NCI-H345 treated with DMSO at 0.1 percent for 48 hours (cell line): ENCODE data around the gene ZIM2.

ENCODE experiments used
- DNase-seq: peaks from one replicate; lab custom pipeline; 2025; ENCODE audit not compliant: unreplicated experiment; lab: John Stamatoyannopoulos, UW

ZIM2 gene

DNA sequence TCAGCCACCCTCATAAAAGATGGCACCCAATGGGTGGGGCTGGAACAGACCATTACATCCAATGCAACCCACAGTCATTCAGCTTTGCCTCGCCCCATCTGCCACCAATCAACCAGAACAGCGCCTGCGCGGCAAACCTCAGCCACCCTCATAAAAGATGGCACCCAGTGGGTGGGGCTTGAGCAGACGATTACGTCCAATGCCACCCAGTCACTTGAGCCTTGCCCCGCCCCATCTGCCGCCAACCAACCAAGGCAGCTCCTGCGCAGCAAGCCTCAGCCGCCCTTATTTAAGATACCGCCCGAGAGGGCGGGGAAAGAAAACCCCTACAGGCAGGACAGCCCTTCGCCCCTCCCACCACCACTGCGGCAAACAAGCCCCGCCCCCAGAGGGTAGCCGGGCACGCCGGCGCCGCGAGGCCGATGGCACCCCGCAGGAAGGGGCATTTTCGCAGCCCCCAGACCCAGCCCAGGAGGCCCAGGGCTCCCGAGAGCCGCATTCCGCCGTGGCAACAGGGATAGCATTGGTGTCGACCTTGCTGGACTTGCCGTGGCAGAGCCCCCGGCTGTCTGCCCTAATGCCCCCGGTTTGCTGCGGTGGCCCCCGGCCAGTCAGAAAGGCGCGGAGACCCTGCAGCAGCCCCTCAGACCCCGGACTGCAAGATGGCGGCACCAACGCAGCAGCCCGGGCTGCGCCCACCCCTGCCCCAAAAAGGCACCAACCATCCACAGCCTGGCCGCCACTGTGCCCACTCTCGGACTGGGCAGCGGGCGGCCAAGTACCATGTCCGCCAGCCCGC lies 675 bp downstream of the ZIM2 start:
- no peak for DNase-seq

GRCh38 chr19:56838909-56839651 lies 1.4 kb downstream of the ZIM2 start:
- no peak for DNase-seq

- no peak for DNase-seq
These were observed 2.3 kb downstream of the ZIM2 start for GRCh38 chr19:56838024-56838908.

DNA sequence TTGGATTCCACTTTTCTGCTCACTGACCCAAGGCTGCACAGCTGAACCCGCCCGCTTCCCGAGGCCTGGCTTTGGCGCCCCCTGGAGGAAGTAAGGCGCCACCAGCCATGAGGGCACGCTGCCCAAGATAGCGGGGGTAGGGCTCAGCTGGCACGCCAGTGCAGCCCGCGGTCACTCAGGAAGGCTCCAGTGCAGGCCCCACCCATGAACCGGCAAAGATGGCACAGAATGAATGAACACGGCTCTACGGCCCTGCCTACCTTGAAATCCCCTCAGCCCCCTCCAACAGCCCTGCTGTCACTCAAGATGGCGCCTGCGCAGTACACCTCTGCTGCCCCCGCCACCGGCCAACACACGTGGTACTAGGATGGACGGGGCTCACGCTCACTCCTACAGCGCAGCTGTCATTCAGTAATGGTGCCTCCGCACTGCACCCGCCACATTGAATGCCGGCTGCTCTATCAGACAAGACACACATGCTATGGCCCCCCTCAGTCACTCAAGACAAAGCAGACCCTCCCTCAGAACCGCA lies 3.0 kb downstream of the ZIM2 start:
- DNase-seq, result no peak

- no peak for DNase-seq
These were observed 3.5 kb downstream of the ZIM2 start for GRCh38 chr19:56837004-56837403.

- no peak for DNase-seq
These were observed 4.5 kb downstream of the ZIM2 start for GRCh38 chr19:56836059-56836458.

GRCh38 chr19:56835401-56835800 lies 5.1 kb downstream of the ZIM2 start:
- no peak for DNase-seq

- no peak for DNase-seq
These were observed 5.8 kb downstream of the ZIM2 start for GRCh38 chr19:56834564-56835375.

DNA sequence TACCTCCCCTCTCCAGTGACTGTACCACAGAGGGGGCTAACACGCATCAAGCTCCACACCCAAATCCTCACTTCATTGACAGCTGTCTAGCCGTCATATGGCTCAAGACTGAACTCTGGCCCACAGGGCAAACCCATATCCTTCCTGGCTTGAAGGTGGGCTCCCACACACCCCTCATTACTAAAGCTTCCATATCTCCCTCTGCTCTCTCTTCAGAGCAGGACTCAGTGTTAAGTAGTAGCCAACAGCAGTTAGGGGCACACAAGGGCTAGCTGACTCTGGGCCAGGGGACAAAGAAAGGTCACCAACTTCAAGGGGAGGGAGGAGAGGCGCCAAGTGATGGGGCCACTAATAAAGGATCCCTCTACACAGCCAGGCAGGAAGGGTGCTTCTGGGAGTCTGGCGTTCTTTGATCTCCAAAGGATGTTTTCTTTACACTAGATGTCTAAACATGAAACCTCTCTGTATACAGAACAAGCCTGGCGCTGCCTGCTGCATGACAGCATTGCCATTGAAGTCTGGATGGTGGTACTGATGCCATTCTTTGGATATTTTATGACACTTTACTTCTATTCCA lies 8.1 kb downstream of the ZIM2 start:
- DNase-seq, result no peak

- no peak for DNase-seq
These were observed 9.3 kb downstream of the ZIM2 start for GRCh38 chr19:56831255-56831654.

DNA sequence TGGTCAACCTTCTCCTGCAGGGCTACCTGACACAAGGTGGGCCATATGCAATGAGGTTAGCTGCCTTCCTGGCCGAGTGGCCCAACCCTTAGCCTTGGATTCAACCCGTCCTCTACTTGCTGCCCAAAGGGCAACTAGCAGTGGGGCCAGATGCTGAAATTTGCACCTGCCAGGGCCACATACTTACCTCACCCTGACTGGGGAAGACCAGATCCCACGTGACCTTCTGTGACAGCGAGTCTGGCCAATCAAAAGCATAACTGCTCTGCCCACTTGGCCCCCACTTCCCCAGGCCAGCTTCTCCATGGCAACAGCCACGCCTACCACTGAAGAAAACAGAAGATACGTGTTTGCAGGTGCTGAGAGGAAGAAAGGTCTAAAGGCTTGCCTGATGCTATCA lies 10.9 kb downstream of the ZIM2 start:
- DNase-seq, result no peak

DNA sequence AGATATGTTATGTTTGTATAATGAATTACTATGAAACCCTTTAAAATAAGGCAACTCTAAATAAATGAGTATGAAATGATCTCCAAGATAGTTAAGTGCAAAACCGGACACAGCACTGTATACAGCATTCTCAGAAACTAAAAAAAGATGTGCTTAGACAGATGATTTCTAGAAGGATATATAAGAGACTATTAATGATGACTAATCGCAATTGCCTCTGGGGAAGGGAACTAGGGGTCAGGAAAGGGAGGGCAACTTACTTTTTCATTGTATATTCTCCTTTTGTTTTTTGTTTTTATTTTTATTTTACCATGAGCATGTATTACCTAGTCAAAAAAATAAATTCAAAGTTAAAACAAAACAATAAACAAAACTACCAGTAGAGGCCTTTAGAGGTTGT lies 12.8 kb downstream of the ZIM2 start:
- DNase-seq, result no peak

DNA sequence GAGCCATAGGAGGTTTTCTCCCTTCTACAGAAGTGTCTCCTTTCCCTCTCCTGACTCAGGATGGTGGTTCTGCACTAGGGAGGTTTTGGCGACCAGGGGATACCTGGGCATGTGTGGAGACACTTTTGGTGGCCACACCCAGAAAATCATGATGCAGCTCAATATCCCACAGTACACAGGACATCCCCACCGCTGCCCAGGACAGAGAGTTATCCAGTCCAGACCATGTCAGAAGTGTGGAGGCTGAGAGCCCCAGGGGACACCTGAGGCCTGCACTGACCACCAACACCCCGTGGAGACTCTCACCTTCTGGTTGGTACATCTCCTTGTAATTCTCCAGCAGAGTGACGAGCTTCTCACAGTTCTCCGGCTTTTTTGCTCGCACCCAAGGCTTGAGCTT lies 16.6 kb downstream of the ZIM2 start:
- no peak for DNase-seq

GRCh38 chr19:56823417-56823816 lies 17.1 kb downstream of the ZIM2 start:
- no peak for DNase-seq

DNA sequence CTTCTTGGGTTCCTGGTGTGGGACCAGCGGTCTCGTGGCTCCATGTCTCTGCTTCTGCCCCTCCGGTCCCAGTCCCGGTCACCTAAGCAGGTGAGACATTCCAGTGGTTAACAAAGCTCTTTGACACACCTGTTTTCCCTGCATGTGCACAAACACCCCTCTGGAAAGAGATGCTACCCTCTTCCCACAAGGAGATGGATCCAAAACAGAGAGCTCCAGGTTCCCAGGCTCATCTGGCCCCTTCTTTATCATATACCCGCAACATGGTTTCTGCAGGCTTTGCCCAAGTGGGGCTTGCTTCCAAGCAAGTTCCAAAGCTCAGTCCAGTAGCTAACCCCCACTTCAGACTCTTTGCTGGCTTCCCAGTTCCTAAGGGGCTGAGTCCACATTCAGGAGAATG lies 17.8 kb downstream of the ZIM2 start:
- DNase-seq, result no peak

GRCh38 chr19:56821675-56822074 lies 18.9 kb downstream of the ZIM2 start:
- no peak for DNase-seq

DNA sequence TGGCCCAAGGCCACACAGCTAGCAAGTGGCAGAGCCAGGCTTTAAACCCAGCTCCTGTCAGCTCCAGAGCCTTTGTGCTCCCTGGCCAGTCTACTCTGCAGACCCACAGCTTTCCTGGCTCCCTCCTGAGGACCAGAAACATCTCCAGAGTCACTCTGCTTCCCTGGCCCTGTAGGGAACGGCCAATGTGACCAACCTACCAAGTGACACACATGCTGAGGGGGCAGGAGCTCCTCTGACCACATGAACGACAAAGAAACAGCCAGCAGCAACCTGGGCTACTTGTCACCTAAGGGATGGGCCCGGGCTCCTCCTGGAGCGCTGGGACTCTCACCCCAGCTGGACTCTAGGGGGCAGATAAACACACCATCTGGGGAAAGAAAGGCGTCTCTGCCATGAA lies 19.3 kb downstream of the ZIM2 start:
- DNase-seq, result no peak

DNA sequence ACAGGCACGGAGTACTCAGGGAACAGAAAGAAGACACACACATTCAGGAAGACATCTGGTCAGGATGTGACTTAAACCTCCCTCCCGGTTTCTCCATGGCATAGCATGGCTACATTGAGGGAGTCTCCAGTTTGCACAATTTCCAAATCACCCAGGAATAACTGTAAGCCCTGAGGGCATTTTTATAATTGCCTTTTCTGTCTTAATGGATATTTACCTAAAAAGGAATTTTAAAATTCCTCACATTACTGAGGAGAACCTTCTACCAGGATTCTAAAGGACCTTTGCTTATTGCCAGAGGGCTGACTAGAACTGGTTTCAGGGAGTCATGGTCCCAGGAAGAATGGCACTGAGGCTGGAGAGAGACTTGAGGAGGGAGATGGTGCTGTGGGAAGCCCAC lies 21.4 kb downstream of the ZIM2 start:
- DNase-seq, result no peak

GRCh38 chr19:56814656-56815055 lies 25.9 kb downstream of the ZIM2 start:
- no peak for DNase-seq

GRCh38 chr19:56813531-56813930 lies 27.0 kb downstream of the ZIM2 start:
- DNase-seq, result no peak
